KBM-7 (cell line): ENCODE measurements around the gene ZNF783.

Experiments
- DNase-seq: peaks from one replicate; pipeline ENCODE4 v3.0.0-alpha.2; 2015
- in situ Hi-C: fragments of 300-500 bp; cut with MboI; formaldehyde crosslinking; loops from 2 replicates; pipeline ENCODE4 v1.14.3; 2020; ENCODE audit warnings: low sequenced_read_pairs, low pct_unique_long_range_greater_than_20kb, mixed read lengths

ZNF783 gene

GRCh38 chr7:149293946-149294633, 32.1 kb downstream of the ZNF783 start:
- DNase-seq = no peak
- in situ Hi-C loops = no loop called here

- in situ Hi-C loops = no loop called here
- no peak for DNase-seq
Measured at GRCh38 chr7:149294634-149295480, 32.9 kb downstream of the ZNF783 start.

GRCh38 chr7:149295481-149295850, 33.5 kb downstream of the ZNF783 start:
- in situ Hi-C loops = no loop called here

GRCh38 chr7:149296368-149296767, 34.4 kb downstream of the ZNF783 start:
- in situ Hi-C loops = no loop called here
- no peak for DNase-seq

More at GRCh38 chr7:149295481-149295850, 33.5 kb downstream of the ZNF783 start:
- DNase-seq = no peak

- DNase-seq = no peak
- in situ Hi-C loops = no loop called here
Measured at GRCh38 chr7:149297034-149297755, 35.2 kb downstream of the ZNF783 start.

- DNase-seq = no peak
- in situ Hi-C loops = no loop called here
Measured at GRCh38 chr7:149300620-149301285, 38.8 kb downstream of the ZNF783 start.

GRCh38 chr7:149302222-149302621, 40.2 kb downstream of the ZNF783 start:
- in situ Hi-C loops = no loop called here
- no peak for DNase-seq

GRCh38 chr7:149302865-149303264, 40.9 kb downstream of the ZNF783 start:
- DNase-seq = no peak
- in situ Hi-C loops = no loop called here

- DNase-seq = no peak
- in situ Hi-C loops = no loop called here
Measured at GRCh38 chr7:149304006-149304405, 42.0 kb downstream of the ZNF783 start.

- in situ Hi-C loops = no loop called here
- DNase-seq = no peak
Measured at GRCh38 chr7:149306854-149307253, 44.9 kb downstream of the ZNF783 start.

GRCh38 chr7:149307775-149308501, 45.9 kb downstream of the ZNF783 start:
- in situ Hi-C loops = no loop called here
- no peak for DNase-seq

- DNase-seq = peak; percentile 83
- in situ Hi-C loops = no loop called here
Measured at GRCh38 chr7:149310113-149310836, 48.3 kb downstream of the ZNF783 start.

GRCh38 chr7:149310990-149311573, 49.1 kb downstream of the ZNF783 start:
- in situ Hi-C loops = no loop called here
- DNase-seq = no peak

GRCh38 chr7:149313981-149314380, 52.0 kb downstream of the ZNF783 start:
- no peak for DNase-seq
- in situ Hi-C loops = no loop called here

- in situ Hi-C loops = no loop called here
- DNase-seq = no peak
Measured at GRCh38 chr7:149316606-149317005, 54.6 kb downstream of the ZNF783 start.

- DNase-seq = no peak
- in situ Hi-C loops = no loop called here
Measured at GRCh38 chr7:149317496-149317895, 55.5 kb downstream of the ZNF783 start.

GRCh38 chr7:149317986-149318672, 56.1 kb downstream of the ZNF783 start:
- in situ Hi-C loops = no loop called here
- peak; percentile 28 for DNase-seq
